ENCODE measurements around the gene FGD3. TPM values are rescaled to one million over a fixed set of nuclear protein-coding genes. Genes with fewer than 3 reads are reported as not detected.
A peak's percentile ranks its signal among the peaks of the same experiment; 100 is the strongest.

Gene FGD3
- total and polyA plus RNA-seq, 4 donors: 6.1 to 45.9 (median 17.6) TPM

GRCh38 chr9:92974761-92975755 is 27.7 kb downstream of the FGD3 start:
- Histone ChIP-seq H3K9me3 (ENCODE audit: control insufficient read depth in 4 of 4, insufficient read depth in 3 of 4, low read length in 3 of 4) (no peaks in the 10 kb centered on the region), H3K36me3 (ENCODE audit: control insufficient read depth in 4 of 4, insufficient read depth in 4 of 4, low read length in 4 of 4) (peaks cover 0 to 8% (median 0%) of the 10 kb centered on the region in 4 donors), H3K27me3 (ENCODE audit: control insufficient read depth in 3 of 3, insufficient read depth in 3 of 3, low read length in 2 of 3) (no peaks in the 10 kb centered on the region), H3K4me1 (ENCODE audit: control insufficient read depth in 5 of 5, insufficient read depth in 5 of 5, low read length in 5 of 5) (peaks cover 0 to 23% (median 0%) of the 10 kb centered on the region in 5 donors), H3K9ac (ENCODE audit: insufficient read depth in 1 of 2, low read length in 2 of 2) (peak overlapping the region in 1 of 2 donors; percentile 19), H3K4me3 (no peak overlapping the region), H3K27ac (ENCODE audit: low read depth in 1 of 2, low read length in 1 of 2) (peak overlapping the region in 1 of 2 donors; percentile 61)
- WGBS, 2 donors: 87 to 91% methylated on average over 21 to 22 of the region's 22 CpGs
- DNase-seq (no peak), ATAC-seq (ENCODE audit: insufficient read depth, low FRiP score) (no peak)
- TF ChIP-seq CTCF (IDR thresholded peaks at IDR 0.05; ENCODE audit: control extremely low read depth, extremely low read depth): no peak

- H3K9ac ChIP-seq (ENCODE audit: insufficient read depth in 1 of 2, low read length in 2 of 2): no peak overlapping the region
- peaks cover 0 to 17% (median 0%) of the 10 kb centered on the region in 5 donors for H3K4me1 ChIP-seq (ENCODE audit: control insufficient read depth in 5 of 5, insufficient read depth in 5 of 5, low read length in 5 of 5)
- peaks cover 0 to 8% (median 0%) of the 10 kb centered on the region in 4 donors for H3K36me3 ChIP-seq (ENCODE audit: control insufficient read depth in 4 of 4, insufficient read depth in 4 of 4, low read length in 4 of 4)
- TF ChIP-seq CTCF (IDR thresholded peaks at IDR 0.05; ENCODE audit: control extremely low read depth, extremely low read depth): no peak
- no peaks in the 10 kb centered on the region for H3K9me3 ChIP-seq (ENCODE audit: control insufficient read depth in 4 of 4, insufficient read depth in 3 of 4, low read length in 3 of 4)
- WGBS, 2 donors: 91 to 95% methylated on average over 16 of the region's 16 CpGs
- H3K4me3 ChIP-seq: no peak overlapping the region
- H3K27ac ChIP-seq (ENCODE audit: low read depth in 1 of 2, low read length in 1 of 2): no peak overlapping the region
- no peak for DNase-seq
- ATAC-seq (ENCODE audit: insufficient read depth, low FRiP score): no peak
- no peaks in the 10 kb centered on the region for H3K27me3 ChIP-seq (ENCODE audit: control insufficient read depth in 3 of 3, insufficient read depth in 3 of 3, low read length in 2 of 3)
Observed at GRCh38 chr9:92976431-92976830, 29.1 kb downstream of the FGD3 start.

- Histone ChIP-seq H3K27ac (ENCODE audit: low read depth in 1 of 2, low read length in 1 of 2) (no peak overlapping the region), H3K36me3 (ENCODE audit: control insufficient read depth in 4 of 4, insufficient read depth in 4 of 4, low read length in 4 of 4) (peaks cover 0 to 8% (median 0%) of the 10 kb centered on the region in 4 donors), H3K4me1 (ENCODE audit: control insufficient read depth in 5 of 5, insufficient read depth in 5 of 5, low read length in 5 of 5) (peaks cover 0 to 17% (median 0%) of the 10 kb centered on the region in 5 donors), H3K9me3 (ENCODE audit: control insufficient read depth in 4 of 4, insufficient read depth in 3 of 4, low read length in 3 of 4) (no peaks in the 10 kb centered on the region), H3K9ac (ENCODE audit: insufficient read depth in 1 of 2, low read length in 2 of 2) (no peak overlapping the region), H3K27me3 (ENCODE audit: control insufficient read depth in 3 of 3, insufficient read depth in 3 of 3, low read length in 2 of 3) (no peaks in the 10 kb centered on the region), H3K4me3 (no peak overlapping the region)
- 94 to 98% methylated on average over 12 of the region's 12 CpGs for WGBS, 2 donors
- ATAC-seq (ENCODE audit: insufficient read depth, low FRiP score): no peak
- DNase-seq: no peak
- no peak for TF ChIP-seq CTCF (IDR thresholded peaks at IDR 0.05; ENCODE audit: control extremely low read depth, extremely low read depth)
Observed at GRCh38 chr9:92977279-92977678, 30.0 kb downstream of the FGD3 start.

Data from lung (tissue), 12 donors.